KOPT-K1 (cell line): Measurements from ENCODE around the gene MMP2.

Experiments
- H3K27ac ChIP-seq: fragments of 200-600 bp; sonication (generic); 2 replicates; pipeline ENCODE4 v1.5.1; 2016; ENCODE audit warnings: antibody characterized with exemption, mild to moderate bottlenecking, low read depth, low read length; ENCODE audit not compliant: poor library complexity, severe bottlenecking
- H3K36me3 ChIP-seq: fragments of 200-600 bp; sonication (generic); 2 replicates; pipeline ENCODE4 v1.5.1; 2017; ENCODE audit warnings: antibody characterized with exemption, mild to moderate bottlenecking, low read length, moderate library complexity; ENCODE audit not compliant: insufficient read depth
- H3K9me3 ChIP-seq: fragments of 200-600 bp; sonication (generic); 2 replicates; pipeline ENCODE4 v1.5.1; 2017; ENCODE audit warnings: antibody characterized with exemption, low read length, mild to moderate bottlenecking; ENCODE audit not compliant: insufficient read depth, poor library complexity, severe bottlenecking

MMP2 gene

GRCh38 chr16:55479430-55480140, 587 bp downstream of the MMP2 start:
- Histone ChIP-seq H3K9me3 (no peaks in the 10 kb centered on the region), H3K36me3 (no peaks in the 10 kb centered on the region), H3K27ac (no peak overlapping the region)

- no peaks in the 10 kb centered on the region for H3K9me3 ChIP-seq
- H3K27ac ChIP-seq = no peak overlapping the region
- no peaks in the 10 kb centered on the region for H3K36me3 ChIP-seq
Measured at GRCh38 chr16:55480228-55480655, 1.2 kb downstream of the MMP2 start.

GRCh38 chr16:55481023-55481422, 2.0 kb downstream of the MMP2 start:
- Histone ChIP-seq H3K36me3 (no peaks in the 10 kb centered on the region), H3K27ac (no peak overlapping the region), H3K9me3 (no peaks in the 10 kb centered on the region)

GRCh38 chr16:55482056-55482455, 3.1 kb downstream of the MMP2 start:
- Histone ChIP-seq H3K36me3 (no peaks in the 10 kb centered on the region), H3K27ac (no peak overlapping the region), H3K9me3 (no peaks in the 10 kb centered on the region)

GRCh38 chr16:55487048-55487803, 8.2 kb downstream of the MMP2 start:
- H3K9me3 ChIP-seq = no peaks in the 10 kb centered on the region
- no peak overlapping the region for H3K27ac ChIP-seq
- H3K36me3 ChIP-seq = no peaks in the 10 kb centered on the region

- Histone ChIP-seq H3K36me3 (no peaks in the 10 kb centered on the region), H3K27ac (no peak overlapping the region), H3K9me3 (no peaks in the 10 kb centered on the region)
Measured at GRCh38 chr16:55488306-55488705, 9.3 kb downstream of the MMP2 start.

- H3K9me3 ChIP-seq = no peaks in the 10 kb centered on the region
- H3K27ac ChIP-seq = no peak overlapping the region
- no peaks in the 10 kb centered on the region for H3K36me3 ChIP-seq
Measured at GRCh38 chr16:55489119-55489955, 10.3 kb downstream of the MMP2 start.

- Histone ChIP-seq H3K9me3 (no peaks in the 10 kb centered on the region), H3K27ac (no peak overlapping the region), H3K36me3 (no peaks in the 10 kb centered on the region)
Measured at GRCh38 chr16:55489956-55490265, 10.9 kb downstream of the MMP2 start.

- Histone ChIP-seq H3K9me3 (no peaks in the 10 kb centered on the region), H3K27ac (no peak overlapping the region), H3K36me3 (no peaks in the 10 kb centered on the region)
Measured at GRCh38 chr16:55490301-55490700, 11.3 kb downstream of the MMP2 start.

GRCh38 chr16:55491691-55492090, 12.7 kb downstream of the MMP2 start:
- Histone ChIP-seq H3K9me3 (no peaks in the 10 kb centered on the region), H3K36me3 (no peaks in the 10 kb centered on the region), H3K27ac (no peak overlapping the region)

- Histone ChIP-seq H3K9me3 (no peaks in the 10 kb centered on the region), H3K36me3 (no peaks in the 10 kb centered on the region), H3K27ac (no peak overlapping the region)
Measured at GRCh38 chr16:55492756-55493380, 13.9 kb downstream of the MMP2 start.

GRCh38 chr16:55494994-55495421, 16.0 kb downstream of the MMP2 start:
- no peak overlapping the region for H3K27ac ChIP-seq
- no peaks in the 10 kb centered on the region for H3K9me3 ChIP-seq
- no peaks in the 10 kb centered on the region for H3K36me3 ChIP-seq

GRCh38 chr16:55495616-55496289, 16.8 kb downstream of the MMP2 start:
- Histone ChIP-seq H3K9me3 (no peaks in the 10 kb centered on the region), H3K27ac (no peak overlapping the region), H3K36me3 (no peaks in the 10 kb centered on the region)

- Histone ChIP-seq H3K27ac (no peak overlapping the region), H3K9me3 (no peaks in the 10 kb centered on the region), H3K36me3 (no peaks in the 10 kb centered on the region)
Measured at GRCh38 chr16:55496509-55497145, 17.6 kb downstream of the MMP2 start.
